A673 (cell line): ENCODE results near the gene UBR4.

Source experiments
- CTCF ChIP-seq: fragments of 300-800, 200-600 bp; sonication (generic); conservative IDR thresholded peaks from 2 replicates; pipeline ENCODE4 v1.5.1; 2017; ENCODE audit warnings: low read depth, mild to moderate bottlenecking, antibody characterized with exemption, low read length, moderate library complexity, mixed read lengths
- EZH2 ChIP-seq: fragments of 200-600 bp; sonication (generic); IDR thresholded peaks from 2 replicates; pipeline ENCODE4 v1.6.1; 2017; ENCODE audit warnings: borderline replicate concordance, low read depth, mild to moderate bottlenecking, mixed read lengths, antibody characterized with exemption, low read length; ENCODE audit not compliant: poor library complexity, severe bottlenecking

- no peak for TF ChIP-seq EZH2
- TF ChIP-seq CTCF = no peak
Measured at GRCh38 chr1:19028110-19028509, 182.0 kb downstream of the UBR4 start.
